Coronary artery (tissue), 2 donors: ENCODE measurements around the gene ZNF253.

Experiments
- DNase-seq: peaks from one replicate; pipeline ENCODE4 v3.0.0-alpha.2; 2017; ENCODE audit warnings: low spot score
- H3K27ac ChIP-seq, 2 donors: fragments of 200-600 bp; sonication (generic); one replicate each; pipeline ENCODE4 v1.5.1; 2016 to 2019
- H3K4me3 ChIP-seq: fragments of 200-600 bp; sonication (generic); 2 replicates; pipeline ENCODE4 v1.5.1; 2016; ENCODE audit warnings: mild to moderate bottlenecking, moderate library complexity
- CTCF ChIP-seq: fragments of 200-600 bp; sonication (generic); IDR thresholded peaks from one replicate; pipeline ENCODE4 v1.5.1; 2019; ENCODE audit warnings: antibody characterized with exemption

ZNF253 gene

GRCh38 chr19:19865750-19866610 lies at the start of gene ZNF253:
Gene ZNF253 (plus strand): TSS chr19:19865882. CDS start chr19:19865997, 115 bp downstream.
- no peak for TF ChIP-seq CTCF
- Histone ChIP-seq H3K4me3 (peak within 1 kb of the TSS; percentile 70), H3K27ac (peak within 1 kb of the TSS; percentile 91 to 94)
- peak; percentile 97 for DNase-seq

GRCh38 chr19:19816679-19817078 lies 49.0 kb upstream of the ZNF253 start:
- no peak for DNase-seq
- peak overlapping the region in 1 of 2 donors; percentile 45 for H3K27ac ChIP-seq
- no peak overlapping the region for H3K4me3 ChIP-seq
- no peak for TF ChIP-seq CTCF

GRCh38 chr19:19817357-19817756 lies 48.3 kb upstream of the ZNF253 start:
- Histone ChIP-seq H3K27ac (no peak overlapping the region), H3K4me3 (no peak overlapping the region)
- no peak for DNase-seq

GRCh38 chr19:19820774-19821320 lies 44.8 kb upstream of the ZNF253 start:
- DNase-seq, result no peak
- Histone ChIP-seq H3K27ac (peak overlapping the region; percentile 94 to 99), H3K4me3 (peak overlapping the region; percentile 92)
- no peak for TF ChIP-seq CTCF

More at GRCh38 chr19:19817357-19817756, 48.3 kb upstream of the ZNF253 start:
- no peak for TF ChIP-seq CTCF

- Histone ChIP-seq H3K27ac (peak within 1 kb of the TSS; percentile 94 to 99), H3K4me3 (peak within 1 kb of the TSS; percentile 92)
- peak; percentile 98 for DNase-seq
- no peak for TF ChIP-seq CTCF
Measured at GRCh38 chr19:19821366-19821951, 44.2 kb upstream of the ZNF253 start, which contains the start of gene ZNF506. Gene ZNF506 (minus strand): TSS chr19:19821750. CDS start chr19:19821603, 147 bp downstream.

- DNase-seq, result peak; percentile 75
- Histone ChIP-seq H3K4me3 (peak overlapping the region; percentile 92), H3K27ac (peak overlapping the region; percentile 74 to 94)
Measured at GRCh38 chr19:19821976-19822375, 43.7 kb upstream of the ZNF253 start.

- Histone ChIP-seq H3K27ac (no peak overlapping the region), H3K4me3 (no peak overlapping the region)
- no peak for DNase-seq
- no peak for TF ChIP-seq CTCF
Measured at GRCh38 chr19:19823916-19824315, 41.8 kb upstream of the ZNF253 start.
